SU-DHL-6 (cell line): Measurements from ENCODE around the gene ELN.

Experiments
- H2AFZ ChIP-seq: fragments of 200-600 bp; sonication (generic); 2 replicates; pipeline ENCODE4 v1.6.1; 2014; ENCODE audit warnings: low read depth, mild to moderate bottlenecking, moderate library complexity, mixed read lengths, antibody characterized with exemption, low read length; ENCODE audit not compliant: severe bottlenecking
- H3F3A ChIP-seq: fragments of 200-600 bp; shearing (Covaris generic); 2 replicates; pipeline ENCODE4 v1.6.0; 2016; ENCODE audit warnings: antibody characterized with exemption, mild to moderate bottlenecking; ENCODE audit not compliant: insufficient read depth
- H3K27ac ChIP-seq: fragments of 200-600 bp; sonication (generic); 2 replicates; pipeline ENCODE4 v1.5.1; 2016; ENCODE audit warnings: low read depth, mild to moderate bottlenecking, low read length, moderate library complexity, mixed read lengths
- H3K27me3 ChIP-seq: fragments of 200-600 bp; sonication (generic), shearing (Covaris generic); 2 replicates; pipeline ENCODE4 v1.6.0; 2014; ENCODE audit warnings: mild to moderate bottlenecking, low read length
- H3K36me3 ChIP-seq: fragments of 200-600 bp; sonication (generic); 2 replicates; pipeline ENCODE4 v1.6.1; 2014; ENCODE audit warnings: mild to moderate bottlenecking, low read length, mixed read lengths
- H3K4me2 ChIP-seq: fragments of 300-600, 200-600 bp; shearing (Covaris generic), sonication (generic); 2 replicates; pipeline ENCODE4 v1.6.0; 2014; ENCODE audit warnings: low read length, low read depth, mild to moderate bottlenecking; ENCODE audit not compliant: poor library complexity, severe bottlenecking
- H3K4me3 ChIP-seq: fragments of 200-600 bp; sonication (generic); 2 replicates; pipeline ENCODE4 v1.5.1; 2014; ENCODE audit warnings: antibody characterized with exemption, low read length, mild to moderate bottlenecking, mixed read lengths; ENCODE audit not compliant: insufficient read depth, poor library complexity, severe bottlenecking
- H3K79me2 ChIP-seq: fragments of 200-600 bp; sonication (generic); 2 replicates; pipeline ENCODE4 v1.6.1; 2014; ENCODE audit warnings: mild to moderate bottlenecking, low read length, moderate library complexity; ENCODE audit not compliant: insufficient read depth
- H3K9ac ChIP-seq: fragments of 200-600 bp; sonication (generic); 2 replicates; pipeline ENCODE4 v1.7.0; 2014; ENCODE audit warnings: mild to moderate bottlenecking, low read length
- H3K9me2 ChIP-seq: fragments of 200-600 bp; sonication (generic); replicated peaks from 2 replicates; pipeline ENCODE4 v1.6.1; 2014; ENCODE audit warnings: low read length; ENCODE audit not compliant: insufficient read depth
- H3K9me3 ChIP-seq: fragments of 200-600 bp; sonication (generic); 2 replicates; pipeline ENCODE4 v1.6.1; 2014; ENCODE audit warnings: low read length, mixed read lengths; ENCODE audit not compliant: insufficient read depth
- H4K20me1 ChIP-seq: fragments of 200-600 bp; sonication (generic); 2 replicates; pipeline ENCODE4 v1.6.1; 2014; ENCODE audit warnings: low read depth, mild to moderate bottlenecking, antibody characterized with exemption, low read length, moderate library complexity, mixed read lengths
- EZH2phosphoT487 ChIP-seq: fragments of 200-600 bp; sonication (generic), shearing (Covaris generic); conservative IDR thresholded peaks from 2 replicates; pipeline ENCODE4 v1.6.1; 2018; ENCODE audit warnings: mild to moderate bottlenecking, antibody characterized with exemption, low read length, moderate library complexity, mixed read lengths
- TF ChIP-seq, protein P1 (sequence below): fragments of 200-600 bp; sonication (generic); IDR thresholded peaks from one replicate; pipeline ENCODE4 v1.5.1; 2017; ENCODE audit warnings: antibody characterized with exemption, mild to moderate bottlenecking, low read length, moderate library complexity; ENCODE audit not compliant: insufficient read depth, poor library complexity, severe bottlenecking

Gene ELN

DNA sequence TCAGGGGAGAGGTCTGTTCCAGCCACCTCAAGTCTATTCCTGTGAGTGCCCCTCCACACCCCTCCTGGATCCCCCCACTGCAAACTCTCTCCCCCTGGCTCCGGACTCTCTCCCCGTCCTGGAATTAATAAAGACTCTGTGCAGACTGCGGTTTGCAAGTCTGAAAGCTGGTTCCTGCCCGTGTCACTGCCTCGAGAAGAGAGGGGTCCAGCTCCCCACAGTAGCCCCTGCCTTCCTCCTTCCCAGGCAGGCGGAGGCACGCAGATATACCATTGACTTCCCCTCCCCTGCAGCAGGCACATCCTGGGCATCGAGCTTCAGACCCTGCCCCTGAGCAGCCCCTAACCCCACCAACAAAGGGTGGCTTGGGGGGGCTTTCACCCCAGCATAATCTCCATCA, 2.2 kb upstream of the ELN start:
- H3K9me3 ChIP-seq = no peaks in the 10 kb centered on the region
- H3F3A ChIP-seq = no peaks in the 10 kb centered on the region
- no peaks in the 10 kb centered on the region for H3K36me3 ChIP-seq
- no peak overlapping the region for H3K9ac ChIP-seq
- H3K4me2 ChIP-seq = no peak overlapping the region
- no peak overlapping the region for H2AFZ ChIP-seq
- no peaks in the 10 kb centered on the region for H4K20me1 ChIP-seq
- no peak overlapping the region for H3K27ac ChIP-seq
- TF ChIP-seq, protein P1, sequence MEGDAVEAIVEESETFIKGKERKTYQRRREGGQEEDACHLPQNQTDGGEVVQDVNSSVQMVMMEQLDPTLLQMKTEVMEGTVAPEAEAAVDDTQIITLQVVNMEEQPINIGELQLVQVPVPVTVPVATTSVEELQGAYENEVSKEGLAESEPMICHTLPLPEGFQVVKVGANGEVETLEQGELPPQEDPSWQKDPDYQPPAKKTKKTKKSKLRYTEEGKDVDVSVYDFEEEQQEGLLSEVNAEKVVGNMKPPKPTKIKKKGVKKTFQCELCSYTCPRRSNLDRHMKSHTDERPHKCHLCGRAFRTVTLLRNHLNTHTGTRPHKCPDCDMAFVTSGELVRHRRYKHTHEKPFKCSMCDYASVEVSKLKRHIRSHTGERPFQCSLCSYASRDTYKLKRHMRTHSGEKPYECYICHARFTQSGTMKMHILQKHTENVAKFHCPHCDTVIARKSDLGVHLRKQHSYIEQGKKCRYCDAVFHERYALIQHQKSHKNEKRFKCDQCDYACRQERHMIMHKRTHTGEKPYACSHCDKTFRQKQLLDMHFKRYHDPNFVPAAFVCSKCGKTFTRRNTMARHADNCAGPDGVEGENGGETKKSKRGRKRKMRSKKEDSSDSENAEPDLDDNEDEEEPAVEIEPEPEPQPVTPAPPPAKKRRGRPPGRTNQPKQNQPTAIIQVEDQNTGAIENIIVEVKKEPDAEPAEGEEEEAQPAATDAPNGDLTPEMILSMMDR = no peak
- TF ChIP-seq EZH2phosphoT487 = no peak
- no peaks in the 10 kb centered on the region for H3K79me2 ChIP-seq
- H3K9me2 ChIP-seq = no peaks in the 10 kb centered on the region
- H3K27me3 ChIP-seq = no peaks in the 10 kb centered on the region
- H3K4me3 ChIP-seq = no peak overlapping the region

- Histone ChIP-seq H3K36me3 (no peaks in the 10 kb centered on the region), H2AFZ (no peak overlapping the region), H3K79me2 (no peaks in the 10 kb centered on the region), H3K4me2 (no peak overlapping the region), H4K20me1 (no peaks in the 10 kb centered on the region), H3K27ac (no peak overlapping the region), H3K4me3 (no peak overlapping the region), H3F3A (no peaks in the 10 kb centered on the region), H3K27me3 (no peaks in the 10 kb centered on the region), H3K9me3 (no peaks in the 10 kb centered on the region), H3K9ac (no peak overlapping the region), H3K9me2 (no peaks in the 10 kb centered on the region)
- TF ChIP-seq, protein P1 = no peak
- TF ChIP-seq EZH2phosphoT487 = no peak
Measured at GRCh38 chr7:74026406-74026902, 1.5 kb upstream of the ELN start.

DNA sequence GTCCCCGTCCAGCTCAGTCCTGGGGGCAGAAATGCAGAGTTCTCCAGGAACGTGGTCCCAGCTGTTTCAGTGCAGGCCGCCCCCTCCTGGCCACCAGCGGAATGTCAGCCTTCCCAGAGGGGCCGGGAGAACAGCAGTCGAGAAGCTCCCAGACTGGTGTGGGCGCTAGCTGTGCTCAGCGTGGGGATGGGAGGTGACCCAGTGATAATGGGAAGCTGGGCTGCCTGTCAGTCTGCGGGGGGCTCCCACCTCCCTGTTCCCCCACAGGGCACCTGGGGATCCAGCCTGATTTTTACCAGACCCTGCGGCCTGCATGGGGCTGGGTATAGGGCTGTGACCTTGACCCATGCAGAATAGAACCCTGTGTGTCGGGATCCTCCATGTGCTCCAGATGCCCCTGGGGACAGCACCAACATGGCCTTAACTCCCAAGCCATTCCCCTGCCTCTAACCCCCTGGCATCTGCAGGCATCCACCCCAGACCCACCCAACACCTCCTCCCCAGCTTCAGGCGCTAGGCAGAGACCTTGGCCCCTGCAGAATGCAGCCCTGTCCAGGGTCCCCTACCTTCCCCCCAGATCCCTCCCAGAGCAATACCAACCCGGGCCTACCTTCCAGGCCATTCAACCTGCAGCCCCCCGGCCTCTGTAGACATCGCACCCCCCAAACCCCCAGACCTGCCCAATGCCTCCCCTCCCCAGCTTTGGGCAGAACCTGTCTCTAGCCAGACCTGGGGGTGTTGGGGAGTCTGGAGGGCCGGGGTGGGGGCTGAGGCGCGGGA, 880 bp upstream of the ELN start:
- no peak overlapping the region for H2AFZ ChIP-seq
- H4K20me1 ChIP-seq = no peaks in the 10 kb centered on the region
- H3K36me3 ChIP-seq = no peaks in the 10 kb centered on the region
- no peak overlapping the region for H3K27ac ChIP-seq
- no peak overlapping the region for H3K4me3 ChIP-seq
- no peaks in the 10 kb centered on the region for H3K79me2 ChIP-seq
- no peaks in the 10 kb centered on the region for H3K9me3 ChIP-seq
- no peak overlapping the region for H3K4me2 ChIP-seq
- TF ChIP-seq, protein P1 = peak; percentile 98
- no peak for TF ChIP-seq EZH2phosphoT487
- no peak overlapping the region for H3K9ac ChIP-seq
- no peaks in the 10 kb centered on the region for H3K27me3 ChIP-seq
- H3K9me2 ChIP-seq = no peaks in the 10 kb centered on the region
- no peaks in the 10 kb centered on the region for H3F3A ChIP-seq
